Pancreas (tissue), 10 donors: ENCODE measurements around the gene CKAP2L. TPM values are rescaled to one million over a fixed set of nuclear protein-coding genes. Genes with fewer than 3 reads are reported as not detected.

ENCODE experiments used
- ATAC-seq, 4 donors: fragments of 200-7000 bp; cut with Tn5 transposase; one replicate each; pipeline versions ENCODE4 v1.8.0 to v1.9.1; 2020; ENCODE audit warnings: mild to moderate bottlenecking in 4 of 4, moderate library complexity in 4 of 4
- DNase-seq, 6 donors: peaks; one replicate each; pipeline ENCODE4 v3.0.0-alpha.2; 2020
- FAIRE-seq: peaks from 2 replicates; lab custom pipeline; 2012; peaks lifted over from hg19 to GRCh38; lab: Jason Lieb, UNC
- H3K27ac ChIP-seq, 4 donors: fragments of 200-600 bp; sonication (generic); 1 replicate in 3 of 4; 2 replicates in 1 of 4; pipeline versions ENCODE4 v1.5.0 to v1.8.0; 2020
- H3K27me3 ChIP-seq, 4 donors: fragments of 200-600 bp; one replicate each; pipeline ENCODE4 v1.8.0; 2021
- H3K36me3 ChIP-seq, 3 donors: fragments of 200-600 bp; sonication (generic) in 1 of 3; one replicate each; pipeline versions ENCODE4 v1.5.0 to v1.8.0; 2020 to 2021
- H3K4me1 ChIP-seq, 3 donors: fragments of 200-600 bp; one replicate each; pipeline ENCODE4 v1.8.0; 2021
- H3K4me3 ChIP-seq, 4 donors: fragments of 200-600 bp; sonication (generic) in 2 of 4; one replicate each; pipeline versions ENCODE4 v1.5.0 to v1.8.0; 2020 to 2021
- H3K9me3 ChIP-seq, 4 donors: fragments of 200-600 bp; one replicate each; pipeline ENCODE4 v1.8.0; 2021
- WGBS, 2 donors: extraction: QIAGEN DNeasy Blood & Tissue Kit; methylation state at CpG; one replicate each; pipeline ENCODE4 v1.1.7; 2013; 5-methylcytosine and 5-hydroxymethylcytosine counted together
- intact Hi-C, 3 donors: fragments of 100-400 bp; cut with DNase I; formaldehyde crosslinking; loops; one replicate each; pipeline versions ENCODE4 v1.11.1 to v1.14.2; 2022
- polyA plus RNA-seq, 2 donors: library from polyadenylated mRNA; stranded (reverse); fragments of 200-250 nt; gene quantifications; one replicate each; pipeline ENCODE4 v1.2.3, GENCODE V29; 2013
- total RNA-seq, 6 donors: library from RNA; stranded (reverse); fragmentation: NEBNext Ultra II Directional in 4 of 6; extraction: Animal tissue kit (Norgen Biotek cat#: 25700) in 4 of 6; gene quantifications; one replicate each; pipeline versions ENCODE4 v1.2.1 to v1.2.4, GENCODE V29; 2021 to 2023
- TF ChIP-seq, protein P1 (sequence below), 4 donors: fragments of 200-600 bp; sonication (generic) in 3 of 4; IDR thresholded peaks; one replicate each; pipeline versions ENCODE4 v1.5.0 to v1.8.0; 2021; ENCODE audit warnings: antibody characterized with exemption in 4 of 4
- donor health status: healthy with polysubstance abuse.
- donor health status: DM: no; HTN: no; CAD: no; lungs with moderate emphysema.
- donor health status: DM: no; HTN: no; CAD: no.
- donor health status: control.
- donor health status: control.
- donor health status: Bipolar disorder and iron deficiency.
- donor health status: DM: yes; HTN: yes; CAD: no.
- donor health status: DM: no; HTN: no; CAD: no.
- donor health status: DM: no; HTN: no; CAD: no.
- donor health status: DM: yes; HTN: yes; CAD: no.

The CKAP2L gene
- total and polyA plus RNA-seq, 8 donors = 0.04 to 0.64 (median 0.12) TPM; not detected in 2

DNA sequence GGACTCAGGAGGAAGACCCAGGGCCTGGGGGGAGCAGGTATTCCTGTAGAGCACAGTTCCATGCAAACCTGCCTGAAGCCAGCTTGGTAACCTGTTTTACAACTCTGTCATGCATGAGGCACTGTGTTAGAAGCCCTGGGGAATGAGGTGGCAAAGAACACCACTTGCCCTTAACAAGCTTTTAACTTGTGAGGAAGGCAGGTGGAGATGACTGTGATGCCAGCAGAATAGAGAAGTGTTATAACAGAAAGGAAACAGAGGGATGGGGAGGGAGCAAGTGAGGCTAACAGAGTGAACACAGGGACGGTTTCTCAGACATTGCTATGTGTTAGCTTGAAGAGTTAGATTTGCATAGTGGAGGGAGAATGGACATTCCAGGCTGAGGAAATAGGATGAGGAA lies 31.4 kb upstream of the CKAP2L start:
- intact Hi-C loops = no loop called here
- WGBS, 2 donors = 61 to 66% methylated on average over 1 of the region's 1 CpG
- Histone ChIP-seq H3K36me3 (no peaks in the 10 kb centered on the region), H3K27ac (peak overlapping the region in 1 of 4 donors; percentile 6), H3K27me3 (no peaks in the 10 kb centered on the region), H3K4me3 (no peak overlapping the region), H3K4me1 (peaks cover 0 to 12% (median 5%) of the 10 kb centered on the region in 3 donors), H3K9me3 (no peaks in the 10 kb centered on the region)
- FAIRE-seq (no peak), DNase-seq (peak in 3 of 6 donors; percentile 17 to 27 (median 25)), ATAC-seq (peak; percentile 31 to 81 (median 66))
- TF ChIP-seq, protein P1, sequence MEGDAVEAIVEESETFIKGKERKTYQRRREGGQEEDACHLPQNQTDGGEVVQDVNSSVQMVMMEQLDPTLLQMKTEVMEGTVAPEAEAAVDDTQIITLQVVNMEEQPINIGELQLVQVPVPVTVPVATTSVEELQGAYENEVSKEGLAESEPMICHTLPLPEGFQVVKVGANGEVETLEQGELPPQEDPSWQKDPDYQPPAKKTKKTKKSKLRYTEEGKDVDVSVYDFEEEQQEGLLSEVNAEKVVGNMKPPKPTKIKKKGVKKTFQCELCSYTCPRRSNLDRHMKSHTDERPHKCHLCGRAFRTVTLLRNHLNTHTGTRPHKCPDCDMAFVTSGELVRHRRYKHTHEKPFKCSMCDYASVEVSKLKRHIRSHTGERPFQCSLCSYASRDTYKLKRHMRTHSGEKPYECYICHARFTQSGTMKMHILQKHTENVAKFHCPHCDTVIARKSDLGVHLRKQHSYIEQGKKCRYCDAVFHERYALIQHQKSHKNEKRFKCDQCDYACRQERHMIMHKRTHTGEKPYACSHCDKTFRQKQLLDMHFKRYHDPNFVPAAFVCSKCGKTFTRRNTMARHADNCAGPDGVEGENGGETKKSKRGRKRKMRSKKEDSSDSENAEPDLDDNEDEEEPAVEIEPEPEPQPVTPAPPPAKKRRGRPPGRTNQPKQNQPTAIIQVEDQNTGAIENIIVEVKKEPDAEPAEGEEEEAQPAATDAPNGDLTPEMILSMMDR (IDR thresholded peaks at IDR 0.05) = no peak

DNA sequence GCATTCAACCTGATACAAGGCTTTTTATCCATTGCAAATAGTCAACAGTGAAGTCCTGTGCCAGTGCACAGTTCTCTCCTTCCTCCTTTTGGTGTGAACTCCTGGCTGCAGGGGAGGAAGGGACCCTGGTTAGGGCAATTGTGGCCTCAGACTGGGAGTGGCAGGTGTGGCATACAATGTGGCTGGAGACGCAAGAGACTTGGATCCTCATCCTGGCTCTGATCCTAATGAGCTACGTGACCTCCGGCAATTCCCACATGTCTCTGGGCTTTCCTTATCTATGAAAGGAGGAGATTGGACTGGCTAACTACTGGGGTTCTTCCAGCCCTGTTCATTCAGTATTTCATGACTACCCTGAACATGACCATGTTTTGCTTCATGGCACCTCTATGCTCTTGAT lies 30.4 kb upstream of the CKAP2L start:
- H3K4me3 ChIP-seq = no peak overlapping the region
- H3K9me3 ChIP-seq = no peaks in the 10 kb centered on the region
- intact Hi-C loops = no loop called here
- DNase-seq (no peak), FAIRE-seq (no peak), ATAC-seq (peak in 2 of 4 donors; percentile 35 to 37)
- 22% methylated on average over 3 of the region's 3 CpGs for WGBS, 2 donors
- peak overlapping the region in 1 of 4 donors; percentile 15 for H3K27ac ChIP-seq
- peaks cover 0 to 12% (median 5%) of the 10 kb centered on the region in 3 donors for H3K4me1 ChIP-seq
- H3K36me3 ChIP-seq = no peaks in the 10 kb centered on the region
- no peaks in the 10 kb centered on the region for H3K27me3 ChIP-seq
- TF ChIP-seq, protein P1 (IDR thresholded peaks at IDR 0.05) = no peak

DNA sequence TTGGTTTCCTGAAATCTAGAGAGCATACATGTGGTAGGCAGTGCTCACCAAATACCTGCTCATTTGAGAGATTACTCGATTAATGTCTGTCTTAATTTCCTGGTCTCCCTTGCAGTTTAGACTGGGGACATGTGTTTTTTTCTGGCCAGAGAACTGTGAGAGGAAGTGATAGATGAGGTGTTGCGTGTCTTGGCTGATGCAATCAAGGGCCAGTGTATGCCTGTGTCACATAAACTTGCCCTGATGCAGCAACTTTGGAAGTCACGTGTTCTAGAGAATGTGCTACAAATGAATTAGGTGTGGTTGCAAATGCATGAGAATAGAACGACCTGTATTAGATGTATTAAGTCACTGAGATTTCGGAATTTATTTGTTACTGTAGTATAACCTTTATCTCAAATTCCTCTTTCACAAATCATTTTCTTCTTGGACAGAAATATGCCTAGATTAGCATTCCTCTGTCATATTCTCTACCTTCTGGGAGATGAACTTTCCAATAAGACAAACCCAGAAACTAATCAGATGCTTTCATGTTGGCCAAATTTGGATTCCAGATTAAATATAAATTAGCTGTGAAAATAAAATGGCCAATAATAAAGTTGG lies 29.8 kb upstream of the CKAP2L start:
- TF ChIP-seq, protein P1 (IDR thresholded peaks at IDR 0.05) = no peak
- intact Hi-C loops = no loop called here
- Histone ChIP-seq H3K27me3 (no peaks in the 10 kb centered on the region), H3K4me3 (no peak overlapping the region), H3K36me3 (no peaks in the 10 kb centered on the region), H3K27ac (peak overlapping the region in 2 of 4 donors; percentile 50 to 52), H3K9me3 (no peaks in the 10 kb centered on the region), H3K4me1 (peaks cover 0 to 12% (median 5%) of the 10 kb centered on the region in 3 donors)
- 40 to 50% methylated on average over 5 of the region's 5 CpGs for WGBS, 2 donors
- DNase-seq = peak in 3 of 6 donors; percentile 22 to 52 (median 33)
- peak; percentile 77 to 88 (median 82) for ATAC-seq
- FAIRE-seq = no peak

DNA sequence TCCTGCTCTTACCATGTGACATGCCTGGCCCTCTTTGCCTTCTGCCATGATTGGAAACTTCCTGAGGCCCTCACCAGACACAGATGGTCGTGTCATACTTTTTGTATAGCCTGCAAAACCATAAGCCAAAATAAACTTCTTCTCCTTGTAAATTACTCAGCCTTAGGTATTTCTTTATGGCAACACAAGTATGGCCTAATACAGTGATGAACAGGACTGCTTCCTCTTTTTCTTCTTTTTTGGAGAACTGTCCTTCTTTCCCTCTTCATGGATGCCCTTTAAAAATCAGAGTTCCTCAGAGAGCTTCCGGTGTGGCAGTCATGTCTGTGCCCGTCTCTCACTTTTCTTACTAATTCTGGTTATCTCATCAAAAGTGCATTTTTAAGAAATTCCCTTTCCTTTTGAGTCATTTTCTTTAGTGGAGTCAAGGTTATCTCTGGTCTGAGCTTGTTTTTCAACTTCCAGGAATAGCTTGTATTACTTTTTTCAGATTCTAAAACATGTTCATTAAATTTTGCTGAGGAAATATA lies 29.1 kb upstream of the CKAP2L start:
- DNase-seq = no peak
- TF ChIP-seq, protein P1 (IDR thresholded peaks at IDR 0.05) = no peak
- intact Hi-C loops = no loop called here
- Histone ChIP-seq H3K4me1 (peaks cover 0 to 12% (median 5%) of the 10 kb centered on the region in 3 donors), H3K27ac (peak overlapping the region in 2 of 4 donors; percentile 50 to 52), H3K27me3 (no peaks in the 10 kb centered on the region), H3K9me3 (no peaks in the 10 kb centered on the region), H3K4me3 (no peak overlapping the region), H3K36me3 (no peaks in the 10 kb centered on the region)
- no peak for FAIRE-seq
- peak in 2 of 4 donors; percentile 47 for ATAC-seq
- WGBS, 2 donors = 72 to 80% methylated on average over 3 of the region's 3 CpGs

- intact Hi-C loops = no loop called here
- WGBS, 2 donors = 77 to 78% methylated on average over 5 of the region's 5 CpGs
Measured at GRCh38 chr2:112792419-112792818, 28.0 kb upstream of the CKAP2L start.

More at GRCh38 chr2:112792419-112792818, 28.0 kb upstream of the CKAP2L start:
- DNase-seq = no peak
- peaks cover 0 to 12% (median 5%) of the 10 kb centered on the region in 3 donors for H3K4me1 ChIP-seq
- H3K36me3 ChIP-seq = no peaks in the 10 kb centered on the region
- no peaks in the 10 kb centered on the region for H3K9me3 ChIP-seq
- ATAC-seq = no peak
- FAIRE-seq = no peak
- H3K27ac ChIP-seq = no peak overlapping the region
- H3K27me3 ChIP-seq = no peaks in the 10 kb centered on the region
- TF ChIP-seq, protein P1 (IDR thresholded peaks at IDR 0.05) = no peak
- H3K4me3 ChIP-seq = no peak overlapping the region
